GM19025 (cell line): ENCODE data around the gene FOXRED2.
"Not testable (repeated sequence)": the region's sequence is repeated elsewhere in the genome, so short reads cannot be mapped to it uniquely, and the experiment has no call there.

ENCODE experiments used
- ATAC-seq: cut with Tn5 transposase; IDR thresholded peaks from one replicate; pipeline ENCODE4 v1.9.1; 2021; ENCODE audit warnings: mild to moderate bottlenecking, low read depth, moderate library complexity; ENCODE audit not compliant: unreplicated experiment

FOXRED2 gene

GRCh38 chr22:36506637-36507517 is at the start of gene FOXRED2:
TSS of gene FOXRED2 (minus strand) at chr22:36507040. CDS start at chr22:36506422, 618 bp downstream.
- peak; percentile 78 for ATAC-seq

GRCh38 chr22:36554098-36554497 is 47.3 kb upstream of the FOXRED2 start:
- ATAC-seq: no peak

- ATAC-seq: no peak
Measured at GRCh38 chr22:36552289-36552688, 45.4 kb upstream of the FOXRED2 start.

- ATAC-seq: no peak
Measured at GRCh38 chr22:36550701-36551495, 44.1 kb upstream of the FOXRED2 start.

GRCh38 chr22:36549033-36549432 is 42.2 kb upstream of the FOXRED2 start:
- no peak for ATAC-seq

- no peak for ATAC-seq
Measured at GRCh38 chr22:36548606-36549005, 41.8 kb upstream of the FOXRED2 start.

GRCh38 chr22:36546932-36547331 is 40.1 kb upstream of the FOXRED2 start:
- ATAC-seq: no peak

- no peak for ATAC-seq
Measured at GRCh38 chr22:36546092-36546804, 39.4 kb upstream of the FOXRED2 start.

- no peak for ATAC-seq
Measured at GRCh38 chr22:36544107-36544620, 37.3 kb upstream of the FOXRED2 start.

- ATAC-seq: no peak
Measured at GRCh38 chr22:36541831-36542411, 35.1 kb upstream of the FOXRED2 start.

GRCh38 chr22:36540867-36541642 is 34.2 kb upstream of the FOXRED2 start:
- ATAC-seq: no peak

GRCh38 chr22:36538529-36538928 is 31.7 kb upstream of the FOXRED2 start:
- no peak for ATAC-seq

GRCh38 chr22:36536717-36537116 is 29.9 kb upstream of the FOXRED2 start:
- ATAC-seq: no peak

- not testable (repeated sequence) for ATAC-seq
Measured at GRCh38 chr22:36533320-36533719, 26.5 kb upstream of the FOXRED2 start.

GRCh38 chr22:36532466-36532865 is 25.6 kb upstream of the FOXRED2 start:
- ATAC-seq: no peak

GRCh38 chr22:36528795-36529751 is 22.2 kb upstream of the FOXRED2 start, which contains the start of gene EIF3D:
TSS of gene EIF3D (minus strand) at chr22:36529166. CDS start at chr22:36526121, 3,045 bp downstream.
- peak; percentile 95 for ATAC-seq

GRCh38 chr22:36528341-36528740 is 21.5 kb upstream of the FOXRED2 start:
- no peak for ATAC-seq

GRCh38 chr22:36522662-36523061 is 15.8 kb upstream of the FOXRED2 start:
- ATAC-seq: no peak
